NOMO-1 (cell line): ENCODE measurements around the gene SLC2A6.

Experiments
- DNase-seq, 2 experiments: peaks; one replicate each; lab custom pipeline; 2025; ENCODE audit not compliant: unreplicated experiment in 2 of 2; lab: John Stamatoyannopoulos, UW

The SLC2A6 gene, protein sequence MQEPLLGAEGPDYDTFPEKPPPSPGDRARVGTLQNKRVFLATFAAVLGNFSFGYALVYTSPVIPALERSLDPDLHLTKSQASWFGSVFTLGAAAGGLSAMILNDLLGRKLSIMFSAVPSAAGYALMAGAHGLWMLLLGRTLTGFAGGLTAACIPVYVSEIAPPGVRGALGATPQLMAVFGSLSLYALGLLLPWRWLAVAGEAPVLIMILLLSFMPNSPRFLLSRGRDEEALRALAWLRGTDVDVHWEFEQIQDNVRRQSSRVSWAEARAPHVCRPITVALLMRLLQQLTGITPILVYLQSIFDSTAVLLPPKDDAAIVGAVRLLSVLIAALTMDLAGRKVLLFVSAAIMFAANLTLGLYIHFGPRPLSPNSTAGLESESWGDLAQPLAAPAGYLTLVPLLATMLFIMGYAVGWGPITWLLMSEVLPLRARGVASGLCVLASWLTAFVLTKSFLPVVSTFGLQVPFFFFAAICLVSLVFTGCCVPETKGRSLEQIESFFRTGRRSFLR

GRCh38 chr9:133478851-133479711 is at the start of gene SLC2A6:
Gene SLC2A6, minus strand, starts transcription at chr9:133479099. Its CDS starts 40 bp downstream, at chr9:133479059.
- DNase-seq = peak; percentile 84 to 85

GRCh38 chr9:133528001-133528875 is 49.3 kb upstream of the SLC2A6 start:
- no peak for DNase-seq

DNA sequence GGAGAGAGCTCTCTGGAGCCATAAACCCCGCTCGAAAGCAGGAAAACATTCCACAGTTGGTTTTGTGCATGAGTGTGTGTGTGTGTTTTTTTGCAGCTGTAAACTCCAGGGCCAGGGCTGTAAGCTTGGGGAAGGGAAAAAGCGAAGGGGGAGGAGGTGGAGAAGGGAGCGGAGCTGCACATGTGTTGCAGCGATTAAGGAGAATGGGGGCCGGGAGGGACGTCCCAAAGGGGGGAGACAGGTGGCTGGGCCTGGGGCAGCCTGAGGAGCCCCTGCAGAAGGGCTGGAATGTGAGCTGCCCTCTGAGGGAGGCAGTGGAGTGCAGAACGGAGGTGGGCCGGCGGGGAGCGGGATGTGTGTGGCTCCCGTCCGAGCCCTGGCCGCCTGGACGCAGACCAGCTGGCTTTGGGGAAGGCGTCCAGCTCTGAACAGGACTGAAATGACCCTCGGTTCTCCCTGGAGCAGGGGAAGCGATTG is 48.6 kb upstream of the SLC2A6 start:
- DNase-seq = no peak

DNA sequence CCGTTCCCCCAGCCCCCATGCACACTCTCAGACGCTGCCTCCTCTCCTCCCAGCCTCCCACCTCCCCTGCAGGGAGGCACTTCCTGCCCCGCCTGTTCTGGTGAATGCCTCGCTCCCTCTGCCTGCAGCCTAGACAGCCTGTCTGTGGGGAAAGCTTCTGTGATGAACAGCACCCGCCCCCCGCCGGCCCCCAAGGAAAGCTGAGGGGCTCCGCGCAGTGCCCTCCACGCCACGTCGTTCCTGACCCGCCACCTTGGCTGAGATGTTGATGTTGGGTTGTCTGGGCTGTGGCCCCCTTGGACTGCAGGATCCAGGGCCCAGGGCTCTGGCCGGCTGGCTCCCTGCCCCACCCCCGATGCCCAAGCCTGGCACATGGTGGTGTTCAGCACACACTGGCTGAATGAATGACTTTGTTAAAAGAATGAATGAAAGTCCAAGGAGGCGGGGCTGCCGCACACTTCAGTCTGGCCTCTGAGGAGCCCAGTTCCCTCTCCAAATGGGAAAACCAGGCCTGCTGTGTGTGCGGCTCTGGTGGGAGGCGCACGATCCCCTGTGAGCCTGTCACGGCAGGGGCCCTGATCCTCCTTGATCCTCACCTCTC is 47.9 kb upstream of the SLC2A6 start:
- no peak for DNase-seq

- no peak for DNase-seq
These were observed 46.8 kb upstream of the SLC2A6 start for GRCh38 chr9:133525677-133526076.

- no peak for DNase-seq
These were observed 45.9 kb upstream of the SLC2A6 start, which contains the start of gene MYMK for GRCh38 chr9:133524679-133525228. Gene MYMK, minus strand, starts transcription at chr9:133524959. Its CDS starts 115 bp downstream, at chr9:133524844.

- DNase-seq = no peak
These were observed 45.2 kb upstream of the SLC2A6 start for GRCh38 chr9:133524146-133524545.

DNA sequence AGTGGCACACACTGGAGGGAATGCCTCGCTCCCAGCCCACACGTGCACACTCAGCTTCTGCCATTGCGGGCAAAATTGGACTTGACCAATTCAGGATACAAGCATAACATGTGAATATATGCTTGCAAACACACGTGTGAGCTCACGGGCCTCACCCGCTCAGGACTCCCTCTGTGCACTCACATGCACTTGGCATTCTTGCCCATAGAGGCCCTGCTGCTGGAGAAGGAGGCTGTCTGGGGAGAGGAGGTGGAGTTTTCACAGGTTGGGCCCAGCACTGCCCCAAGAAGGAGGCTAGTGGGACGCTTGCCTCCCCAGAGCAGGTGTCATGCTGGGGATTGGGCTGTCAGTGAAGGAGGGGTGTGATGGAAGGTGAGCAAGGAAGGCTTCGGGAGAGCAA is 44.2 kb upstream of the SLC2A6 start:
- no peak for DNase-seq

DNA sequence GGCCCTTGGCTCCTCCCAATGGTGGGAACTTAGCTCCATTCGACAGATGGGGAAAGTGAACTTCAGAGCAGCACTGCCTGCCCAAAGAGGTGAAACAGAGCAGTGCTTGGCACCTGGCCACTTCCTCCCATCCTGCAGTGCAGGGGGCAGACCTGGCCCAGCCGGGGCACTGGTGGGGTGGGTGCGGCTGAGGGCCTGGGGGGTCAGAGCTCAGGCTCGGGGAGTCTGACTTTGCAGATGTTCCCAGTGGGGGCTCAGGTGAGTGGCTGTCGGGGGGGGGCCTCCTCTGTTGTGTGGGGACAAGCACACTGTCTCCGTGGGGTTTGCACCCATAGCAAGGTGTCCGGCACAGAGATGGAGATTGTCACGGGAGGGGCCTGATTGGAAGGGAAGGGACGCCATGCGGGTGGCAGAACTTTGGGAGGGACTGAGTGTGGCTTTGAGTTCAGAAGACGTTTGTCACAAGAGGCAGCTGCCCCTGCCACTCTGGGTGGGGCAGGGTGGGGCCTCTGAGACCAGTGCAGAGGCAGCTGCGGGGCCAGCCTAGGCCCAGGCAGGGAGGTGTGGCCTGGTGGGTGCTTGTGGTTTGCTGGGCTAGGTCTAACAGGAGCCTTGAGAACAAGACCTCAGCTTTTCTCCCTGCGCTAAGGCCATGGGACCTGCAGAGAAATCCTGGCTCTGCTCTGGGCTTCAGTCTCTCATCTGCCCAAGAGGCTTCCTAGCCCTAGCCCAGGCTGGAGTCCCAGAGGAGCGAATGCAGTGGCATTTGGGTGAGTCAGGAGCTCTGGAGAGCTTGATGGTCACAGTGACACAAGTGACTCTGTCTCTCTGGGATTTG is 43.4 kb upstream of the SLC2A6 start:
- DNase-seq = no peak

GRCh38 chr9:133521122-133522072 is 42.5 kb upstream of the SLC2A6 start:
- no peak for DNase-seq

DNA sequence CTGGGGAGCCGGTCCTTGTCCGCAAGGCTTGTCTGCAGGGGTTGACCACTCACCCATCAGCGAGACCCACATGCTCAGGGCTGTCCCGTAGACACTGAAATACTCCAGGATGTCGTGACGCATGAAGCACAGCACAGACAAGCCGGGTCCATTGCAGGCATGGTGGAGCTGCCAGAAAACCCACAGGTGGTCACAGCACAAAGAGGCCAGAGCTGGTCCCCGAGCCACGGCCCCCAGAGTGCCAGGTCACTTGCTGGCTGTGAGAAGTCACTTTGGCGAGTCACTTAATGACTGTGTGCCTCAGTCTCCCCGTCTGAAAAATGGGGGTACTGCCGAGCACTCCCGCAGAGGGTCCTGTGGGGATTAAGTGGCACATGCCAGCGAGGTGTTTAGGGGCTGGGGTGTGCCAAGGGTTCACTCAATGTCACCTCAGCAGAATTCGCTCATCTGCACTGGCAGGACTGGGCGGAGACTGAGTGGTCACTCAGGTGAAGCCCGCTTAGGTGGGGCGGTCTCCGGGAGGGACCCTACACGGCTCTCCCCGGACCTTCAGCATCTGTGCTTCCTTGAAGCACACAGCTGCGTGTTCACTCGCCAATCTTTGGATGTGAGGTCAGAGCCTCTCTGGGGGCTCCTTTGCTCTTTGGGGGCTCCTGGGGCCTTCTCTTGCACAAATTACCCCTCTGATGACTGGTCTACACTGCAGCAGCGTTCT is 41.4 kb upstream of the SLC2A6 start:
- no peak for DNase-seq

- DNase-seq = no peak
These were observed 40.8 kb upstream of the SLC2A6 start for GRCh38 chr9:133519693-133520092.

- DNase-seq = no peak
These were observed 40.0 kb upstream of the SLC2A6 start for GRCh38 chr9:133518706-133519449.

GRCh38 chr9:133518200-133518599 is 39.3 kb upstream of the SLC2A6 start:
- no peak for DNase-seq

GRCh38 chr9:133517711-133518110 is 38.8 kb upstream of the SLC2A6 start:
- no peak for DNase-seq

DNA sequence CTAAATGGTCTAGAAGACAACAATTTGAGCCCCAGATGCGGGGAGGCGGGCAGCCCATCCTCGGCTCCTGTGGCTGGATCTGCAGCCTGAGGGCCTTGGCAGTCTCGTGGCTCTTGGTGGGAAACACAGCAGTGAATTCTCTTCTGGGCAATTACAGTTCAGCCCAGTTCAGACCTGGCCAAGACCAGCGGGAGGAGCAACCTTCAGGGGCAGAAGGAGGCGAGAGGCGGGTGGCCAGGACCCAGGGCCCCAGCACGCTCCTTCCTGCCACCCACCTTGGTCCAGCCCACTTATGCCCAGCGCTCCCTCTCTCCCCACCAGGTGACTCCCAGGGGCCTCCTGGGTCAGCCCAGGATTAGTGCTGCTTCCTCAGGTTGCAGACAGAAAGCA is 38.1 kb upstream of the SLC2A6 start:
- no peak for DNase-seq
